Camera-type eye (tissue), 1 donor: Measurements from ENCODE around the gene PLEKHA1. TPM values are rescaled to one million over a fixed set of nuclear protein-coding genes. Genes with fewer than 3 reads are reported as not detected.

Experiments
- total RNA-seq: library from RNA; depleted of rRNA; stranded (reverse); fragments of >200 nt; gene quantifications from one replicate; pipeline ENCODE4 v1.2.3, GENCODE V29; 2014

Gene PLEKHA1
- total RNA-seq = 86.7 TPM

DNA sequence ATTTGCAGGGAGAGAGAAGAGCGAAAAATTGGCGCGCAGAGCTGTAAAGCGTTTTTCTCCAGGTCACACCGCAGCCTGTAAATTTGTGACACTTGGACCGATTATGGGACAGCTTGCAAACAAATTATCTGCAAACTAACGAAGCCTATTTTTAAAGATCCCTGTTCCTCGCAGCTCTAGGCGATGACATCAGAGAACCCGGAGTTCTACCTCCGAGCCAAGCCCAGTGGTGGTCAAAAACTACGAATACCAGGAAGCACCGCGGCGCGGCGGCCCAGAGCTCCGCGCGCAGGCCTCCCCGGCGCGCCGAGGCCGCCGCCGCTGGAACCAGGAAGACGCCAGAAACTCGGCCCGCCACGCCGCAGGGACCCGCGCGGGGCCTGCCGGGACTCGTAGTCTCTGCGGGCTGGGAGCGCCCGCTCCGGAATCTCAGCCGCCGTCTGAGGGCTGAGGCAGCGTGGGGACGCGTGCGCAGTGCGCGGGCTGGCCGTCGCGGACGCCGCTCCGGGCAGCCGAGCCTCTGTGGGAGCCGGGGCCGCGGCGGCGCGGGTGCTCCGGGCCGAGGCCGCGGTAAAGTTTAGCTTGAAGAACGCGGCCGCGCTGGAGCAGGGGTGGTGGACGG, at the start of gene PLEKHA1:
TSS of gene PLEKHA1 (plus strand) at position 472 of the 622 bp plus-strand sequence. CDS start 18,493 bp downstream, outside the sequence.

GRCh38 chr10:122454603-122455080, 80.1 kb downstream of the PLEKHA1 start, which contains the start of gene ARMS2:
ARMS2 (plus strand) TSS chr10:122454653; CDS start chr10:122454728, 75 bp downstream.

DNA sequence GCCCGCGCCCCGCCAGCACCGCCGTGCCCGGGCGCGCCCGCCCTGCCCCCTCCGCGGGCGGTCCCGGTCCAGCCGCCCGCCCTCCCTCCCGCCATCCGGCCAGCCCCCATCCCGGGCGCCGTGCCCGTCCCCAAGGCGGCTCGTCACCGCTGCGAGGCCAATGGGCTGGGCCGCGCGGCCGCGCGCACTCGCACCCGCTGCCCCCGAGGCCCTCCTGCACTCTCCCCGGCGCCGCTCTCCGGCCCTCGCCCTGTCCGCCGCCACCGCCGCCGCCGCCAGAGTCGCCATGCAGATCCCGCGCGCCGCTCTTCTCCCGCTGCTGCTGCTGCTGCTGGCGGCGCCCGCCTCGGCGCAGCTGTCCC, 86.8 kb downstream of the PLEKHA1 start, which contains the start of gene HTRA1:
TSS of gene HTRA1 (plus strand) at position 187 of the 362 bp plus-strand sequence. CDS start at position 287, 100 bp downstream.

Other genes with a start within 250 kb of the PLEKHA1 start
- 0.16 TPM for gene BTBD16, start 103.4 kb upstream of the PLEKHA1 start, total RNA-seq
- gene ARMS2, start 79.9 kb downstream of the PLEKHA1 start, total RNA-seq = not detected
- gene HTRA1, start 86.8 kb downstream of the PLEKHA1 start, total RNA-seq = 172 TPM
- 3.1 TPM for gene DMBT1, start 186.0 kb downstream of the PLEKHA1 start, total RNA-seq